NAMALWA (cell line): Measurements from ENCODE around the gene DOCK7.
"Not testable (repeated sequence)": the region's sequence is repeated elsewhere in the genome, so short reads cannot be mapped to it uniquely, and the experiment has no call there.

Source experiments
- DNase-seq: peaks from one replicate; pipeline ENCODE4 v3.0.0-alpha.2; 2015; ENCODE audit warnings: low spot score

DOCK7 gene

DNA sequence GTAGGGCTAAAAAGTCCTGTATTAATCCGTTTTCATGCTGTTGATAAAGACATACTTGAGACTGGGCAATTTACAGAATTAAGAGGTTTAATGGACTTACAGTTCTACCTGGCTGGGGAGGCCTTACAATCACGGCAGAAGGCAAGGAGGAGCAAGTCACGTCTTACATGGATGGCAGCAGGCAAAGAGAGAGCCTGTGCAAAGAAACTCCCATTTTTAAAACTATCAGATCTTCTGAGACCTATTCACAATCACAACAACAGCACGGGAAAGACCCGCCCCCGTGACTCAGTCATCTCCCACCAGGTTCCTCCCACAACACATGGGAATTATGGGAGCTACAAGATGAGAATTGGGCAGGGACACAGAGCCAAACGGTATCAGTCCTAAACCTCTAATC lies 6.3 kb upstream of the DOCK7 start:
- not testable (repeated sequence) for DNase-seq

- DNase-seq = no peak
Observed at GRCh38 chr1:62693123-62693522, 4.9 kb upstream of the DOCK7 start.

- DNase-seq = no peak
Observed at GRCh38 chr1:62691062-62691844, 3.1 kb upstream of the DOCK7 start.

GRCh38 chr1:62689524-62689923 lies 1.3 kb upstream of the DOCK7 start:
- no peak for DNase-seq

DNA sequence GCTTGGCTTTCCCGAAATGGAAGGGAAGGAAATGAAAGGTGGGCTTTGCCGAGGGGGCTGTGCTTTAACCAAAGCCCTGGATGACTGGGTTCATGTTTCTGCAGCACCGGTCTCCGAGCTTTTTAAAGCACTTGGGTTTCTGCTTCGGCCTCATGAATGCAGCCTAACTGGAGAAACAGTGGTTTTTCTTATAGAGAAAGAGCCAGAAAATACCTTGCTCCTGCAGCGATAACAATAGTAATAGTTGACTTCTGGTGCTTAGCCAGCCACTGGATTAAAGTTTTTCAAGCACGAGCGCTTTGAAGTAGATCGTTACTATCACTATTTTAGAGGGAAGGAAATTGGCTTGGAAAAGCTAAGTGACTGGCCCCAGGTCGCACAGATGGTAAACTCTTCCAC lies 500 bp upstream of the DOCK7 start:
- DNase-seq = peak; percentile 54

DNA sequence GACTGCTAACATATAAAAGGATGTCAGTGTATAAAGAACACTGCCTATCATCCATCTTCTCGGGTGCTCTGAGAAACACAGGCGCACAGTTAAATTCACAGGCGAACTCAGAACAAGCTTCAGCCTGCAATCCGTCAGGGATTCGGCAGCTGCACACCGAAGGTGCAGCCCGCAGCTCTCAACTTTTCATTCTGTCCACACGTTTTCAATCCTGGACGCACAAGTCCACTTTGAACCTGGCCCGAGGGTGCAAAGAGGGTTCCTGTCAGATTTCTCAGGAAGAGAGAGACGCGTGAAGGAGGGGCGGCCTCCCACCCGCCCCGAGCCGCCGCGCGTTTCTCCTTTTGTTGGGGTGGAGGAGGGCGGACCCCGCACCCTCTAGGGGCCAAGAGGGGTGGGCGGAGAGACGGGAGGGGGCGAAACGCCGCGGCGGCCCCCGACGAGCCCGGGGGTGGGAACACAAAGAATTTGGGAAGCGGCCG lies 724 bp downstream of the DOCK7 start:
- peak; percentile 59 for DNase-seq

GRCh38 chr1:62686822-62687221 lies 1.4 kb downstream of the DOCK7 start:
- DNase-seq = no peak

- DNase-seq = no peak
Observed at GRCh38 chr1:62685431-62685859, 2.7 kb downstream of the DOCK7 start.

GRCh38 chr1:62682531-62682930 lies 5.7 kb downstream of the DOCK7 start:
- no peak for DNase-seq

- not testable (repeated sequence) for DNase-seq
Observed at GRCh38 chr1:62680992-62681391, 7.2 kb downstream of the DOCK7 start.

DNA sequence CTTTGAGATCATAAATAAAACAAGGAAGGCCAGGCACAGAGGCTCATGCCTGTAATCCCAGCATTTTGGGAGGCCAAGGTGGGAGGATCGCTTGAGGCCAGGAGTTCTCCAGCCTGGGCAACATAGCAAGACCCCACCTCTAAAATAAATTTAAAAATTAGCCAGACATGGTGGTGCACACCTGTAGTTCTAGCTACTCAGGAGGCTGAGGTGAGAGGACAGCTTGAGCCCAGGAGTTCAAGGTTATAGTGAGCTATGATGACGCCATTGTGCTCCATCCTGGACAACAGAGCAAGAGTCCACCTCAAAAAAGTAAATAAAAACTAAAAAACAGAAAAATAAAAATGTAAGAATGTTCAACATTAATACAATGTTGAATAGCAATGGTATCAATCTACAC lies 10.4 kb downstream of the DOCK7 start:
- not testable (repeated sequence) for DNase-seq

GRCh38 chr1:62676611-62677356 lies 11.4 kb downstream of the DOCK7 start:
- no peak for DNase-seq

GRCh38 chr1:62673629-62674028 lies 14.6 kb downstream of the DOCK7 start:
- no peak for DNase-seq

DNA sequence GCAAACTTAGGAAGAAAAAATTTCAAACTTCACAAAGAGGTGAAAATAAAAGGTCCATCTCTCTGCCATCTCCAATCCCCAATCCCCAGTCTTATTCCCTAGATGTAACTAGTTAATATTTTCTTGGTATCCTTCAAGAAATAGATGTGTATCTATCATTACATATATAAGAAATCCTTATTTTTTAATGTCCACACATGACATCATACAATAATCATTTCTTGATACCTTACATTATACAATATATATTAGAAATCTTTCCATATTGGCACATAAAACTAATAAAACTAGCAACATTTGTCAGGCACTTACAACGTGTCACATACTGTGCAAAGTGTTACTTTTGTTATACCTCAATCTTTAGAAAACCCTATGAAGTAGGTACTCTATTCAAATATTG lies 16.2 kb downstream of the DOCK7 start:
- DNase-seq = no peak

DNA sequence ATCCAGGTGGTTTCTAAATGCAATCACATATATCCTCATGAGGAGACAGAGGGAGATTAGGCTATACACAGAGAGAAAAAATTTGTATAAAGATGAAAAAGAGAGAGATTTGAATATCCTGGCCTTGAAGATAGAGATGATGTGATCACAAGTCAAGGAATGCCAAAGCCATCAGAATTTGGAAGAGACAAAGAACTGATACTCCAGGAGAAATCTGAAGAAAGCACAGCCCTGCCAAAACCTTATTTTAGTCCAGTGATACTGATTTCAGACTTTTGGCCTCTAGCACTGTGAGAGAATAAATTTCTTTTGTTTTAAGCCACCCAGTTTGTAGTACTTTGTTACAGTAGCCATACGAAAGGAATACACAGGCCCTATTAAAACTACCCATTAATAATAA lies 33.4 kb downstream of the DOCK7 start:
- no peak for DNase-seq

DNA sequence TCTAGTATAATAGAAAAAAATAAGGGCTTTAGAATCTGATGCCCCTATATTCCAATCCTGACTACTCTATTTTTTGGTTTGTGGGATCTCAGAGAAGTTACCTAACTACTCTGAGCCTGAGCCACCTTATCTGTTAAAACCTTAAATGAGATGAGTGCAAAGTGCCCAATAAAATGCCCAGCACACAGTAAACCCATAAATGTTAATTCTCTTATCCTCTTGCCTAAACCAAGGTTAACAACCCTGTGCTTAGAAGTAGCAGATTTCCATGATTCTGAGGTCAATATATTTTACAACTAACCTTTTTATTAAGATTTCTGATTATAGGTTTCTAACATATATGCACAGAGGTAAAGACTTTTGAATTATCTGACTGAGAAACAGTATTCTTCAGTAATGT lies 35.8 kb downstream of the DOCK7 start:
- DNase-seq = no peak

GRCh38 chr1:62643283-62643682 lies 44.9 kb downstream of the DOCK7 start:
- no peak for DNase-seq

GRCh38 chr1:62637392-62638105 lies 50.6 kb downstream of the DOCK7 start:
- no peak for DNase-seq

DNA sequence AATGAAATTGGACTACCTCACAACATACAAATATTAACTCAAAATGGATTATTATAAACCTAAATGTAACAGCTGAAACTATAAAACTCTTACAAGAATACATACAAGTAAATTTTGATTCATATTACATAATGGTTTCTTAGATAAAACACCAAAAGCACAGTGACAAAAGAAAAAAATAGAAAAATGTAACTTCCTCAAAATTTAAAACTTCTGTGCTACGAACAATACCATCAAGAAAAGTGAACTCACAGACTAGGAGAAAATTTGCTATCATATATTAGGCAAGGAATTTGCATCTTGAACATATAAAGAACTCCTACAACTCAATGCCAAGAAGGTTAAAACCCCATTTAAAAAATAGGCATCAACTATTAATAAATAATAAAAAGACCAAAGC lies 59.7 kb downstream of the DOCK7 start:
- DNase-seq = no peak

DNA sequence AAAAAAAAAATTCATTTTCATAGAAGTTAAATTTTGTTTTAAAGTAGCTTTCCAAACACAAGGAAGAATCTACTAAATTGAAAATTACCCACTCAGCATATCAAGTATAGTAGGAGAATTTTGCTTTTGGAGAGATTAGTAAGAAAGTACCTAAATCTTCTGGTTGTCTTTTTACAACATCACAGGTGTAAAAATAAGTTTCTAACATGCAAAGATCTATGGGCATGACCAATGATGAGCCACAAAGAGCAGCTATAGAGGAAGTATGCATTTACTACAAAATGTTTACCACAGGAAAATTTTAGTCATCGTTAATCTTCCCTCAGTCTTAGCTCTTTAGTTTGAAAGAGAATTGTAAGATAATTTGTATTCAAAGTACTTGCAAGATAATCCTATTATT lies 62.8 kb downstream of the DOCK7 start:
- peak; percentile 28 for DNase-seq

- DNase-seq = no peak
Observed at GRCh38 chr1:62621907-62622306, 66.3 kb downstream of the DOCK7 start.

- DNase-seq = no peak
Observed at GRCh38 chr1:62613890-62614289, 74.3 kb downstream of the DOCK7 start.

GRCh38 chr1:62613325-62613727 lies 74.9 kb downstream of the DOCK7 start:
- DNase-seq = peak; percentile 64
